Inferior parietal cortex (tissue), 1 donor: Measurements from ENCODE around the gene ADAM17.
A peak's percentile ranks its signal among the peaks of the same experiment; 100 is the strongest.
"Not testable (repeated sequence)": the region's sequence is repeated elsewhere in the genome, so short reads cannot be mapped to it uniquely, and the experiment has no call there.

Experiments
- DNase-seq: peaks from one replicate; pipeline ENCODE4 v3.0.0-alpha.2; 2016; ENCODE audit errors: extremely low spot score

ADAM17 gene

GRCh38 chr2:9555297-9556120 is at the start of gene ADAM17:
ADAM17 (minus strand) TSS chr2:9555830; CDS start chr2:9555605, 225 bp downstream.
- peak; percentile 91 for DNase-seq

- no peak for DNase-seq
Measured at GRCh38 chr2:9602412-9602811, 46.8 kb upstream of the ADAM17 start.

- DNase-seq, result no peak
Measured at GRCh38 chr2:9601397-9601796, 45.8 kb upstream of the ADAM17 start.

DNA sequence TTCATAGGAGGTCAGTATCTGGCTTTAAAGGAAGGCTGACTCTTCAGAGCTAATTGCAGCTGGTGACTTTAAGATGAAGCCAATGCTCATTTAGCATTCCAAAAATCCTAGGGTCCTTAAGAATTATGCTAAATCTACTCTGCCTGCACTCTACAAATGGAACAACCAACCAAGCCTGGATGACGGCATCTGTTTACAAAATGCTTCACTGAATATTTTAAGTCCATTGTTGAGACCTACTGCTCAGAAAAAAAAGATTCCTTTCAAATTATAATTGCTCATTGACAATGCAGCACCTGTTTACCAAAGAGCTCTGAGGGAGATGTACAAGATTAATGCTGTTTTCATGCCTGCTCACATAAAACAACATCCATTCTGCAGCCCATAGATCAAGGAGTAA is 43.8 kb upstream of the ADAM17 start:
- no peak for DNase-seq

GRCh38 chr2:9596621-9597311 is 41.1 kb upstream of the ADAM17 start:
- DNase-seq, result no peak

- no peak for DNase-seq
Measured at GRCh38 chr2:9595746-9596145, 40.1 kb upstream of the ADAM17 start.

DNA sequence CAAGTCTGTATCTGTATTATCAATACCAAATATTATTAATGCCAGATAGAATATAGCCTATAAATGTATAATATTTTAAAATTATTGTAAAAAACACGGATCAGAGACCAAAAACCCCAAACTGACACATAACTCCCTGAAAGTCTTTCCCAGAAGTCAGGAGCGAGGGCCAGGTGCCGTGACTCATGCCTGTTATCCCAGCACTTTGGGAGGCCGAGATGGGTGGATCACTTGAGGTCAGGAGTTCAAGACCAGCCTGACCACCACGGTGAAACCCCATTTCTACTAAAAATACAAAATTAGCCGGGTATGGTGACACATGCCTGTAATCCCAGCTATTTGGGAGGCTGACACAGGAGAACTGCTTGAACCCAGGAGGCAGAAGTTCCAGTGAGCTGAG is 39.6 kb upstream of the ADAM17 start:
- DNase-seq, result not testable (repeated sequence)

DNA sequence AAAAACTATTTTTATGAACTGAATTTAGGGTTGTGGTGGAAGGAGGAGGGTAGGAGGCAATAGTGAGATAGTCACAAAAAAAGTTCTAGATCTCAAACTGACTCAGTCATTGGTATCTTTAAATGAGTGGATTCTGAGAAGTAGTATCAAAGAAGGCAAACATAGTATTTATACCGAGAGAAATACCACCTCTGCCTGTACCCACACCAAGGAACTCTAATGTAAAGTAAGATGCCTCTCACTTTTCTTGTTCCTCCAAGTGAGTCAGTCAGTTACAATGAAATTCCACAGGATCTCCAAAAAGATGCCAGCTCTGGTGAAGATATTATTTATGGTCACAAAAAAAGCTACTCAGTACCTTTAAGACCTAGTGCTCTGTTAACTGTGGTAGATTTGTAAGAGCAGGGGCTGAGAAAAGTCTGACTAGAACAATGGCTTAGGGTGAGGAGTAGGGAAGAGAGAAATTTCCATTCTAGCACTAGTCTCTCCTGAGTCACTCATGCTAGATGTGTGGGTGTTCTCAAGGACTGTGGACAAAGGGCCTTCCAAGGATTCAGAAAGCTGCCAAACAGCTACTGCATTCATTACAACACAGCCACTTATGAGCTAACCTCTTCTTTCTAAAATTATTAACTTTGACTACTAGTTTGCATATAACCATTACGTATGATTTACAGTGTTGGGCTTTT is 38.9 kb upstream of the ADAM17 start:
- peak; percentile 37 for DNase-seq

DNA sequence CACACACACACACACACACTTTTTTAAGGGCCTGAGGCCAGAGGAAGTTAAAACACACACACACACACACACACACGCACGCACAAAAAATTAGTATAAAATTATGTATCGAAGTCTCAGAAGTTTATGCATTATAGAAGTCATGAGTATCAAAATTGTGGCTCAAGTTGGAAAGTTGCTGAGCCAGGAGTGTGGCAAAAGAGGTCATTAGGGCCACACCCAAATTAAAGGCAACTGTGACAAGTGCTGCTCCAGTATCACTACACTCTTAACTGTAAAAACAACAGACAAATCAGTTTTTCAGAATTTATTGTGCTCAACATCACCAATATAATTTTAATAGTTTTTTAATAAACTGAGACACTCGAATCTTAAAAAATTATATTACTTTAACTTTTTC is 38.3 kb upstream of the ADAM17 start:
- no peak for DNase-seq

GRCh38 chr2:9592699-9593098 is 37.1 kb upstream of the ADAM17 start:
- no peak for DNase-seq

GRCh38 chr2:9590641-9591040 is 35.0 kb upstream of the ADAM17 start:
- DNase-seq, result no peak

GRCh38 chr2:9586465-9586864 is 30.8 kb upstream of the ADAM17 start:
- no peak for DNase-seq

GRCh38 chr2:9585486-9585885 is 29.9 kb upstream of the ADAM17 start:
- DNase-seq, result no peak

DNA sequence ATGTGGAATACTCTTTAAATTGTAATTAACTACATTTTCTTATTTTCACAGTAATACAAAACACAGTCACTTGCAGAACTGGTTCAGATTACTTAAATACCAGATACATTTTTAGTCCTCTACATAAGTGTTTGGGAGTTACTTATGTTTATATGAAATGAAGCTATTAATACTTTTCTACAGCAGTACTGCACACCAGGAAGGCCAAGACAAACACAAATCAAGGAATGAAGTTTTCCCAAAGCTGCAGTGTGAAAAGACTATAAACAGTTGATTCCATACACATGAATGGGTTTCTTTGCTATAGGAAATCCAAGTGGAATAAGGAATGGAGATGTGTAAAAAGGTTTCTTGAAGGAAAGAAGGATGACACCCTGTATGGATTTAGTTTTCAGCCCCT is 29.3 kb upstream of the ADAM17 start:
- DNase-seq, result not testable (repeated sequence)

- DNase-seq, result no peak
Measured at GRCh38 chr2:9582624-9583023, 27.0 kb upstream of the ADAM17 start.

DNA sequence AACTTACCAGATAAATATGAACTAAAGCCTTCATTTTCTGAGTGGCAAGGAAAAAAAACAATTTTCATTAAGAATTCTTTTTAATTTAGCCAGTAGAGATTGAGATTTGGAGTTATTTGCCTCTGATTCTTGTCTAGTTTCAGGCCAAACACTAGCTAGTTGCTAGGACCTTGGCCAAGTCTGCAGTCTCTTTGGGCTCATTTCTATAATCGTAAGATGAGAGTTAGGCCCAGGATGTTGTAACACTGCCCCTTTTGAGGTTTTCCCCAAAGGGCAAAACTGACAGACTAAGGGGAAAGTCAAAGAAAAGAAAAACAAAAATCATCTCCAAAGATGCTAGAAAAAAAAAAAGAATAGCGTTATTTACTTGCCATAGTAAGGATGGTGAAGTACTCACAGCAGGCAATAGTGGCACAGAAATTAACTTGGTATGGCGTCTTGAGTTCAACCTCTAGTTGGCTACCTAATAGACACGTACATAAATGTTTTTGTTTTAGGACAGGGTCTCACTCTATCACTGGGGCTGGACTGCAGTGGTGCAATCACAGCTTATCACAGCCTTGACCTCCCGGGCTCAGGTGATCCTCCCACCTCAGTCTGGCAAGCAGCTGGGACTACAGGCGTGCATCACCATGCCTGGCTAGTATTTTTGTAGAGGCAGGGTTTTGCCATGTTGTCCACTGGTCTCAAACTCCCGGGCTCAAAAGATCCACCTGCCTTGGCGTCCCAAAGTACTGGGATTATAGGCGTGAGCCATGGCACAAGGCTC is 23.0 kb upstream of the ADAM17 start:
- no peak for DNase-seq

GRCh38 chr2:9574331-9574730 is 18.7 kb upstream of the ADAM17 start:
- no peak for DNase-seq

GRCh38 chr2:9573840-9574239 is 18.2 kb upstream of the ADAM17 start:
- no peak for DNase-seq

DNA sequence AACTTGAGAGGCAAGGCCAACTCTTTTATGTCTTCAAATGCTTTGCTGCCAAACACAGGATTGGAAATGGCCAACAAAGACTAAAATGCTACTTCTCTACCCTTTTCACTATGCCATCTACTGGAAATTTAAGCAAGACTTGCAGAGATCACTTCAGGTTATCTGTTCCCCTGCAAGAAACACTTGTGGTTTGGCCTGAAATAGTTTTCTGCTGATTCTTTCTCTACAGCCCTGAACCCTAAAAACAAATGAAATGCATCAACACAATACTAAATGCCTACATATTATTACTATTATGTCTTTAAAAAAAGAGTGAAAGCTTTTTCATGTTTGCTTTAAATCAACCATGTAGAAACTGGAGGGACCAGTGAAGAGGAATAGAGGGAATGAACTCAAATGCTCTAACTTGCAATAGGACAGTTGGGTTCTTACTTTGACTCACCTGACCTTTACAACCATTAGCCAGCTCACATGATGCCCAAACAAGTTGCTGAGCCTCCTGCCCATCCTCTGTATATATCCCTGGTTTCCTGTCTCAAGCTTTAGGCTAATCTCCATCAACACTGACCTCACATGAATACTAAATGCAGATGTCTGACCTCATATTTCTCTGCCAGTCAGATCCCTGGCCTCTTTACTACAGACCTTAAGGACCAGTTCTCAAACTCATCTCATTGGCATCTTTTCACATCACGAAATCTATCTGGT is 17.5 kb upstream of the ADAM17 start:
- DNase-seq, result no peak

DNA sequence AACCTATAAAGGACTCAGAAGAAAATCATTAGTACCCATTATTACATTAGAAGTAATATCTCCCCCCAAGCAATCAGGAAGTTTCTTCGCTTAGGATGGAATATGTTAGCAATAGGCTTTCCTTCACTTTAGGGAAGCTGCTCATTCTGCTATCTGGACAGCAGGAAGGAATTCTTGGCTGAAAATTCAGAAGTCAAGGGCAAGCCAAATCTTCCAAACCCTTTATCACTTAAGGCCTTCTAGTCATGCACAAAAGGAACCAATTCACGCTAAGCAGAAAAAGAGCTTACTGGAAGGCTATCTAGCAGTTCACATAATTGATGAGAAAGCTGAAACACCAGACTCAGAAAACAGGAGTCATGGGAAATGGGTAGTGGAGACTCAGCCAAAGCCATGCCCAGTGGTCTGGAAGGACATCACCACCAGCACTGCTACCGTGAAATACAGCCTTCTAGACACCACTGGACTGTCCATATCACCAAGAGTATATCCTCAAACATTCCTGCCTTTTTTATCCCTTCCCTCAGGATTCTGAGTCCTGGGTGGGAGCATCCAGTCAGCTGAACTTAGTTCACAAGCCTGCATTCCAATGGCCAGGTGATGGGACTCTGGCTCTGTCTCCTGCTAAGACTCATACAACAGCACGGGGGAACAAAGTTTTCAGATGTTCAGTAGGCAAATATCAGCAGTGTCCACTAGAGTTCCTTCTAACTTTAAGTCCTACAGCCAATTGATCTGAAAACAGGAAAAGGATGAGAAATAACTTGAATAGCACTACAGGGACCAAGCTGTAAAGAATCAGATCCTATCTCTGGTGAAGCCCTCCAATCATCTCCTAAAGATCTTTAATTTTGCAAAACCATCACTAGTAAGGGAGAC is 14.8 kb upstream of the ADAM17 start:
- no peak for DNase-seq
